K562 (cell line): ENCODE data around the gene PAIP1. TPM values are rescaled to one million over a fixed set of nuclear protein-coding genes. Genes with fewer than 3 reads are reported as not detected.

Experiments used
- CREB1 ChIP-seq, 2 experiments: sonication (generic) in 1 of 2; formaldehyde crosslinking in 1 of 2; IDR thresholded peaks; 2 replicates each; pipeline versions ENCODE4 v1.6.1 to v1.8.0; 2012 to 2022; ENCODE audit warnings: inconsistent platforms in 1 of 2, mild to moderate bottlenecking in 1 of 2, missing genetic modification reagents in 1 of 2, moderate library complexity in 1 of 2
- EHMT2 ChIP-seq: fragments of 450-650 bp; IDR thresholded peaks from 2 replicates; pipeline ENCODE4 v1.6.1; 2018; ENCODE audit warnings: antibody characterized with exemption
- GMEB1 ChIP-seq: fragments of 250-450 bp; sonication (Bioruptor Pico); IDR thresholded peaks from 2 replicates; pipeline ENCODE4 v1.4.0; 2020; ENCODE audit warnings: mild to moderate bottlenecking
- HDAC8 ChIP-seq: fragments of 450-650 bp; IDR thresholded peaks from 2 replicates; pipeline ENCODE4 v1.6.1; 2016; ENCODE audit warnings: mild to moderate bottlenecking, missing genetic modification characterization, moderate library complexity, missing compliant biosample characterization
- HDGF ChIP-seq: fragments of 450-650 bp; IDR thresholded peaks from 2 replicates; pipeline ENCODE4 v1.6.1; 2016
- JUND ChIP-seq, 2 experiments: IDR thresholded peaks; 2 replicates in 1 of 2; 3 replicates in 1 of 2; pipeline ENCODE4 v1.6.1; 2011; ENCODE audit warnings: borderline replicate concordance in 2 of 2, low read depth in 2 of 2, low read length in 2 of 2, improper control_type of control experiment in 1 of 2, missing biosample characterization in 1 of 2, missing genetic modification characterization in 1 of 2, missing genetic modification reagents in 1 of 2
- MTF1 ChIP-seq: fragments of 250-450 bp; sonication (Bioruptor Pico); IDR thresholded peaks from 2 replicates; pipeline ENCODE4 v1.9.0; 2021; ENCODE audit warnings: moderate library complexity, mild to moderate bottlenecking, inconsistent platforms, borderline replicate concordance
- NELFE ChIP-seq: IDR thresholded peaks from 2 replicates; pipeline ENCODE4 v1.6.1; 2011; ENCODE audit warnings: mild to moderate bottlenecking; ENCODE audit not compliant: insufficient read depth, insufficient read length
- POLR2G ChIP-seq: fragments of 200-400 bp; formaldehyde crosslinking; IDR thresholded peaks from 2 replicates; pipeline ENCODE4 v1.6.1; 2017; ENCODE audit warnings: low read depth, mild to moderate bottlenecking, antibody characterized with exemption, low read length, moderate library complexity
- SMARCE1 ChIP-seq: fragments of 450-650 bp; IDR thresholded peaks from 2 replicates; pipeline ENCODE4 v1.7.1; 2016; ENCODE audit warnings: mild to moderate bottlenecking
- SNRNP70 ChIP-seq: fragments of 200-400 bp; formaldehyde crosslinking; optimal IDR thresholded peaks from 2 replicates; pipeline ENCODE3; 2017; ENCODE audit warnings: low read depth, low read length
- TGIF2 ChIP-seq: sonication (generic); formaldehyde crosslinking; IDR thresholded peaks from 2 replicates; pipeline ENCODE4 v1.8.1; 2022; ENCODE audit warnings: mild to moderate bottlenecking, missing genetic modification reagents, moderate library complexity
- U2AF2 ChIP-seq: fragments of 200-400 bp; formaldehyde crosslinking; optimal IDR thresholded peaks from 2 replicates; pipeline ENCODE3; 2017; ENCODE audit warnings: low read depth, mild to moderate bottlenecking, low read length
- ZFX ChIP-seq: sonication (generic); formaldehyde crosslinking; IDR thresholded peaks from 2 replicates; pipeline ENCODE4 v1.8.0; 2022; ENCODE audit warnings: mild to moderate bottlenecking, missing genetic modification reagents, moderate library complexity
- ZNF12 ChIP-seq: sonication (generic); formaldehyde crosslinking; IDR thresholded peaks from 2 replicates; pipeline ENCODE4 v1.4.0; 2020; ENCODE audit warnings: mild to moderate bottlenecking, missing genetic modification reagents
- ZNF407 ChIP-seq: fragments of 450-650 bp; IDR thresholded peaks from 2 replicates; pipeline ENCODE4 v1.6.1; 2016; ENCODE audit warnings: low read depth
- ZNF511 ChIP-seq: sonication (generic); formaldehyde crosslinking; IDR thresholded peaks from 2 replicates; pipeline ENCODE4 v1.8.0; 2022; ENCODE audit warnings: mild to moderate bottlenecking, missing genetic modification reagents
- polyA plus RNA-seq, 8 experiments: library from polyadenylated mRNA; depleted of rRNA in 4 of 8; stranded (reverse) in 5 of 8; unstranded in 3 of 8; fragments of >200 nt; fragmentation: Nextera tagmentation in 2 of 8; fragmentation: Illumina TruSeq in 1 of 8; extraction: Ambion mirVana in 2 of 8; extraction: Trizol in 1 of 8; gene quantifications; 2 replicates each; pipeline versions ENCODE4 v1.2.1 to v1.2.3, GENCODE V29; 2011 to 2014; ENCODE audit warnings: inconsistent platforms in 1 of 8, missing spikeins in 1 of 8
- total RNA-seq, 7 experiments: library from RNA; depleted of rRNA in 6 of 7; stranded (reverse); fragments of >200 nt in 6 of 7; fragmentation: Illumina TruSeq in 2 of 7; extraction: Trizol in 2 of 7; gene quantifications; 2 replicates each; pipeline versions ENCODE4 v1.2.1 to v1.2.3, GENCODE V29; 2011 to 2021; ENCODE audit warnings: low replicate concordance in 1 of 7

Gene PAIP1
- total and polyA plus RNA-seq, 9 of the 15 experiments (the other 6 are each of a cell fraction or from before 2014, with no cell fraction given): 51.7 to 181 (median 102) TPM

GRCh38 chr5:43603344-43604217, 46.7 kb upstream of the PAIP1 start (continued):
- TF ChIP-seq NELFE: no peak
- no peak for TF ChIP-seq EHMT2
- TF ChIP-seq ZNF511: peak; percentile 6
- TF ChIP-seq CREB1 (IDR thresholded peaks at IDR 0.05): no peak
- TF ChIP-seq CREB1 (CRISPR knock-in tag; IDR thresholded peaks at IDR 0.05): 0 out of 2 replicates have a peak, but pooled peaks have one; percentile 3
- TF ChIP-seq POLR2G: peak; percentile 51; the same call in 1 of the 2 replicates
- TF ChIP-seq ZFX (CRISPR knock-in tag): peak; percentile 63; the same call in 1 of the 2 replicates
- no peak for TF ChIP-seq SNRNP70
- TF ChIP-seq JUND (IDR thresholded peaks at IDR 0.05; ENCODE audit: borderline replicate concordance, low read depth, low read length): no peak
- no peak for TF ChIP-seq JUND (tag; IDR thresholded peaks at IDR 0.05; ENCODE audit: borderline replicate concordance, low read depth, low read length)
- 0 out of 2 replicates have a peak, but pooled peaks have one; percentile 25 for TF ChIP-seq SMARCE1
- TF ChIP-seq U2AF2: no peak
- TF ChIP-seq HDAC8: no peak
- TF ChIP-seq ZNF407: peak; percentile 43
- peak; percentile 78; the same call in 1 of the 2 replicates for TF ChIP-seq HDGF
- TF ChIP-seq ZNF12 (CRISPR knock-in tag): no peak
- no peak for TF ChIP-seq TGIF2 (CRISPR knock-in tag)
- TF ChIP-seq GMEB1 (CRISPR knock-in tag): no peak
- no peak for TF ChIP-seq MTF1 (CRISPR knock-in tag)
